MM.1S (cell line): Measurements from ENCODE around the gene ENTREP3.

Experiments used
- DNase-seq: peaks from one replicate; pipeline ENCODE4 v3.0.0-alpha.2; 2015
- H2AFZ ChIP-seq: fragments of 300-600 bp; sonication (generic); 2 replicates; pipeline ENCODE4 v1.6.0; 2016; ENCODE audit warnings: antibody characterized with exemption, low read length
- H3F3A ChIP-seq: fragments of 300-600 bp; sonication (generic); 2 replicates; pipeline ENCODE4 v1.6.1; 2016; ENCODE audit warnings: mild to moderate bottlenecking, antibody characterized with exemption, low read length, moderate library complexity, mixed read lengths; ENCODE audit not compliant: insufficient read depth
- H3K27ac ChIP-seq: fragments of 300-600 bp; sonication (generic); 2 replicates; pipeline ENCODE4 v1.5.1; 2016; ENCODE audit warnings: mild to moderate bottlenecking, low read length
- H3K27me3 ChIP-seq: fragments of 300-600 bp; sonication (generic); replicated peaks from 2 replicates; pipeline ENCODE4 v1.6.0; 2016; ENCODE audit warnings: low read length; ENCODE audit not compliant: insufficient read depth
- H3K36me3 ChIP-seq: fragments of 300-600 bp; sonication (generic); replicated peaks from 2 replicates; pipeline ENCODE4 v1.6.1; 2016; ENCODE audit warnings: mild to moderate bottlenecking, low read length, mixed read lengths; ENCODE audit not compliant: insufficient read depth
- H3K4me1 ChIP-seq: fragments of 300-600 bp; sonication (generic); 2 replicates; pipeline ENCODE4 v1.6.1; 2016; ENCODE audit warnings: low read length, mixed read lengths
- H3K4me2 ChIP-seq: fragments of 300-600 bp; sonication (generic); 2 replicates; pipeline ENCODE4 v1.6.0; 2016; ENCODE audit warnings: low read depth, low read length
- H3K4me3 ChIP-seq: fragments of 300-600 bp; sonication (generic); 2 replicates; pipeline ENCODE4 v1.5.1; 2016; ENCODE audit warnings: low read length, mixed read lengths
- H3K79me2 ChIP-seq: fragments of 300-600 bp; sonication (generic); 2 replicates; pipeline ENCODE4 v1.6.1; 2016; ENCODE audit warnings: mixed run types, low read length, mixed read lengths
- H3K9ac ChIP-seq: fragments of 300-600 bp; sonication (generic); 2 replicates; pipeline ENCODE4 v1.6.1; 2016; ENCODE audit warnings: low read length, mixed read lengths
- H3K9me2 ChIP-seq: fragments of 300-600 bp; sonication (generic); replicated peaks from 2 replicates; pipeline ENCODE4 v1.6.1; 2016; ENCODE audit warnings: mild to moderate bottlenecking, low read length, mixed read lengths; ENCODE audit not compliant: insufficient read depth
- H3K9me3 ChIP-seq: fragments of 300-600 bp; sonication (generic); replicated peaks from 2 replicates; pipeline ENCODE4 v1.6.1; 2016; ENCODE audit warnings: mild to moderate bottlenecking, low read length, mixed read lengths; ENCODE audit not compliant: insufficient read depth
- H4K20me1 ChIP-seq: fragments of 300-600 bp; sonication (generic); 2 replicates; pipeline ENCODE4 v1.6.1; 2016; ENCODE audit warnings: mild to moderate bottlenecking, low read length, moderate library complexity, mixed read lengths; ENCODE audit not compliant: insufficient read depth
- EZH2 ChIP-seq: fragments of 300-600 bp; sonication (generic); optimal IDR thresholded peaks from 2 replicates; pipeline ENCODE3; 2017; ENCODE audit warnings: low read depth, mild to moderate bottlenecking, antibody characterized with exemption, low read length, mixed read lengths
- EZH2phosphoT487 ChIP-seq: fragments of 300-600 bp; sonication (generic); IDR thresholded peaks from 2 replicates; pipeline ENCODE4 v1.6.1; 2018; ENCODE audit warnings: antibody characterized with exemption, low read length
- TF ChIP-seq, protein P1 (sequence below): fragments of 300-600 bp; sonication (generic); IDR thresholded peaks from 2 replicates; pipeline ENCODE4 v1.5.1; 2016; ENCODE audit warnings: antibody characterized with exemption, low read length, mixed read lengths

ENTREP3 gene

DNA sequence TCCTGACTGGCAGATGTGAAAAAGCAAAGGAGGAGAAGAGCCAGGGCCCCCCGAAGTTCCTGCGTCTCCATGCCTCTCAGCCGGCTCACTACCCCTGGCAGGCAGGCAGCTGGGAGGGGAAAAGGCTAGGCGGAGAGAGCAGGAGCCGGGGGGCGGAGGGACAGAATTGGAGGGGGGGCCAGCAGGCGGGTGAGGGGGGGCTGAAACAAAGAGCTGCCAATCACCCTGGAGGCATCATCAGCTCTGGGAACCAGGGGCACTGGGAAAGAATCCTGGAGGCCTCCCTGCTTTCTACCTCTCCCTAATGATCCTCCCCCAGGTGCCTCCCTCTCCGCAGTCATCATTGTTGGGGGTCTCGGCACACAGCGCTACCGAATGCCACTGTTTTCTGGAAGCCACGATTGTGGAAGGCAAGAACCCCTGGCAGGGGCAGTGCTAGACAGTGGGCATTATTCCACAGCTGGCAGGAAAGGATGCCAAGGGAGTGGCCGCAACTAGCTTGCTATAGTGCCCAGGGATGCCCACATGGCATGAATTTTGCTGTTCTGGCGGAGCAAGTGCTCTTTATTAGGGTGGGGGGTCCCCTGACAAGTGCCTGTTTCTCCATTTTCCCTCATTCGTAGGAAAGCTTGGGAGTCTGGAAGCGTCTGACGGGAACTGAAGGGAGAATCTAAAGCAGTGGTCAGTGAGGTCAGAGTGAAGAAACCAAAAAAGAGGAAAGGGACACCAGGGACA, 47.3 kb downstream of the ENTREP3 start, which contains the start of gene THBS3:
Gene THBS3, minus strand, starts transcription at position 92 of the 735 bp plus-strand sequence. Its CDS starts 21 bp downstream, at position 71.
- TF ChIP-seq, protein P1, sequence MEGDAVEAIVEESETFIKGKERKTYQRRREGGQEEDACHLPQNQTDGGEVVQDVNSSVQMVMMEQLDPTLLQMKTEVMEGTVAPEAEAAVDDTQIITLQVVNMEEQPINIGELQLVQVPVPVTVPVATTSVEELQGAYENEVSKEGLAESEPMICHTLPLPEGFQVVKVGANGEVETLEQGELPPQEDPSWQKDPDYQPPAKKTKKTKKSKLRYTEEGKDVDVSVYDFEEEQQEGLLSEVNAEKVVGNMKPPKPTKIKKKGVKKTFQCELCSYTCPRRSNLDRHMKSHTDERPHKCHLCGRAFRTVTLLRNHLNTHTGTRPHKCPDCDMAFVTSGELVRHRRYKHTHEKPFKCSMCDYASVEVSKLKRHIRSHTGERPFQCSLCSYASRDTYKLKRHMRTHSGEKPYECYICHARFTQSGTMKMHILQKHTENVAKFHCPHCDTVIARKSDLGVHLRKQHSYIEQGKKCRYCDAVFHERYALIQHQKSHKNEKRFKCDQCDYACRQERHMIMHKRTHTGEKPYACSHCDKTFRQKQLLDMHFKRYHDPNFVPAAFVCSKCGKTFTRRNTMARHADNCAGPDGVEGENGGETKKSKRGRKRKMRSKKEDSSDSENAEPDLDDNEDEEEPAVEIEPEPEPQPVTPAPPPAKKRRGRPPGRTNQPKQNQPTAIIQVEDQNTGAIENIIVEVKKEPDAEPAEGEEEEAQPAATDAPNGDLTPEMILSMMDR, result no peak
- no peak for TF ChIP-seq EZH2phosphoT487
- TF ChIP-seq EZH2, result no peak
- H3K36me3 ChIP-seq, result no peaks in the 10 kb centered on the region
- no peaks in the 10 kb centered on the region for H3K9me3 ChIP-seq
- H2AFZ ChIP-seq, result peak within 1 kb of the TSS; percentile 92
- peaks cover 9% of the 10 kb centered on the region; the same call in 1 of the 2 replicates for H3K79me2 ChIP-seq
- H3K27ac ChIP-seq, result peak within 1 kb of the TSS; percentile 84
- H4K20me1 ChIP-seq, result no peaks in the 10 kb centered on the region
- no peaks in the 10 kb centered on the region for H3K9me2 ChIP-seq
- H3K9ac ChIP-seq, result peak within 1 kb of the TSS; percentile 100
- H3K4me3 ChIP-seq, result peak within 1 kb of the TSS; percentile 95
- no peak for DNase-seq
- peaks cover 13% of the 10 kb centered on the region for H3K4me1 ChIP-seq
- peaks cover 7% of the 10 kb centered on the region for H3K27me3 ChIP-seq
- H3F3A ChIP-seq, result peaks cover 10% of the 10 kb centered on the region
- H3K4me2 ChIP-seq, result peak within 1 kb of the TSS; percentile 86

- Histone ChIP-seq H3K36me3 (no peaks in the 10 kb centered on the region), H3K27ac (no peak overlapping the region), H3K4me3 (no peak overlapping the region), H3K27me3 (peaks cover 15% of the 10 kb centered on the region), H4K20me1 (no peaks in the 10 kb centered on the region), H3K9ac (peak overlapping the region; percentile 32; the same call in 1 of the 2 replicates), H3K79me2 (peaks cover 9% of the 10 kb centered on the region; the same call in 1 of the 2 replicates), H3K4me1 (peaks cover 13% of the 10 kb centered on the region), H2AFZ (peak overlapping the region; percentile 72), H3K9me2 (no peaks in the 10 kb centered on the region), H3K4me2 (peak overlapping the region; percentile 56; the same call in 1 of the 2 replicates), H3F3A (peaks cover 10% of the 10 kb centered on the region), H3K9me3 (no peaks in the 10 kb centered on the region)
- DNase-seq, result peak; percentile 91
- TF ChIP-seq, protein P1, result peak; percentile 98
- TF ChIP-seq EZH2 (no peak), EZH2phosphoT487 (no peak)
These were observed 48.1 kb downstream of the ENTREP3 start for GRCh38 chr1:155206891-155207805.

- no peaks in the 10 kb centered on the region for H4K20me1 ChIP-seq
- no peak overlapping the region for H3K4me3 ChIP-seq
- peaks cover 10% of the 10 kb centered on the region for H3F3A ChIP-seq
- peaks cover 24% of the 10 kb centered on the region for H3K27me3 ChIP-seq
- H3K79me2 ChIP-seq, result peaks cover 9% of the 10 kb centered on the region; the same call in 1 of the 2 replicates
- H3K36me3 ChIP-seq, result no peaks in the 10 kb centered on the region
- no peak overlapping the region for H3K9ac ChIP-seq
- no peak overlapping the region for H2AFZ ChIP-seq
- no peaks in the 10 kb centered on the region for H3K9me3 ChIP-seq
- peaks cover 13% of the 10 kb centered on the region for H3K4me1 ChIP-seq
- no peaks in the 10 kb centered on the region for H3K9me2 ChIP-seq
- DNase-seq, result no peak
- no peak for TF ChIP-seq EZH2phosphoT487
- TF ChIP-seq EZH2, result no peak
- TF ChIP-seq, protein P1, result no peak
- H3K4me2 ChIP-seq, result no peak overlapping the region
- H3K27ac ChIP-seq, result no peak overlapping the region
These were observed 49.2 kb downstream of the ENTREP3 start for GRCh38 chr1:155205969-155206593.
